BJ (cell line): ENCODE data around the gene FADS1. TPM values are rescaled to one million over a fixed set of nuclear protein-coding genes. Genes with fewer than 3 reads are reported as not detected.

ENCODE experiments used
- CTCF ChIA-PET: fragments of 350-600 bp; formaldehyde crosslinking; extraction: SDS; loops from one replicate; lab custom pipeline; 2021; ENCODE audit warnings: antibody characterized with exemption, inconsistent platforms; lab: Yijun Ruan, JAX
- POLR2A ChIA-PET: fragments of 300-600 bp; sonication (Branson Sonifier 250); formaldehyde crosslinking; extraction: SDS; loops from one replicate; lab custom pipeline; 2021; ENCODE audit warnings: antibody characterized with exemption; lab: Charles Lee
- DNase-seq: peaks from one replicate; pipeline ENCODE4 v3.0.0-alpha.2; 2011; ENCODE audit warnings: low read depth
- H3K27me3 ChIP-seq: 2 replicates; pipeline ENCODE4 v1.6.0; 2011; ENCODE audit warnings: low read length; ENCODE audit not compliant: control insufficient read depth, insufficient read depth
- H3K36me3 ChIP-seq: 2 replicates; pipeline ENCODE4 v1.5.1; 2011; ENCODE audit warnings: low read length; ENCODE audit not compliant: control insufficient read depth, insufficient read depth
- H3K4me3 ChIP-seq: 2 replicates; pipeline ENCODE4 v1.5.1; 2011; ENCODE audit warnings: low read depth, mild to moderate bottlenecking, control low read depth, low read length
- CTCF ChIP-seq: IDR thresholded peaks from 2 replicates; pipeline ENCODE4 v1.5.1; 2011; ENCODE audit warnings: low read depth, mild to moderate bottlenecking, control low read depth, inconsistent platforms, low read length, moderate library complexity; ENCODE audit not compliant: insufficient read depth
- polyA plus RNA-seq: library from polyadenylated mRNA; depleted of rRNA; stranded (reverse); fragments of >200 nt; gene quantifications from 2 replicates; pipeline ENCODE4 v1.2.3, GENCODE V29; 2011; rRNA removed

The FADS1 gene
- polyA plus RNA-seq, 1 experiment, result 58.0 TPM

GRCh38 chr11:61751384-61751783 is 65.4 kb downstream of the FADS1 start:
- Histone ChIP-seq H3K4me3 (no peak overlapping the region), H3K27me3 (no peaks in the 10 kb centered on the region; the same call in 1 of the 2 replicates), H3K36me3 (no peaks in the 10 kb centered on the region)
- no peak for DNase-seq
- CTCF ChIA-PET, result interaction anchor here (0.7 to 6.6 kb wide), 9 partner anchors 13 to 356 kb away, joined by 3 to 68 read pairs (median 5); partner anchors contain the start of gene DAGLA
- POLR2A ChIA-PET, result no interaction called here
- TF ChIP-seq CTCF, result no peak

GRCh38 chr11:61750631-61751273 is 66.1 kb downstream of the FADS1 start:
- ChIA-PET POLR2A (no interaction called here), CTCF (interaction anchor here (0.7 to 6.6 kb wide), 11 partner anchors 10 to 357 kb away, joined by 3 to 68 read pairs (median 6); no protein-coding TSS in a partner anchor)
- DNase-seq, result no peak
- H3K4me3 ChIP-seq, result no peak overlapping the region
- no peaks in the 10 kb centered on the region for H3K36me3 ChIP-seq
- no peak for TF ChIP-seq CTCF
- no peaks in the 10 kb centered on the region; the same call in 1 of the 2 replicates for H3K27me3 ChIP-seq

Other genes with a start within 250 kb of the FADS1 start
- gene SYT7, start 235.9 kb downstream of the FADS1 start, polyA plus RNA-seq, result 0.01 and 0.04 TPM in 2 replicates
- 1.1 and 2.5 TPM in 2 replicates for gene DAGLA, start 136.6 kb downstream of the FADS1 start, polyA plus RNA-seq
- 0.33 and 0.45 TPM in 2 replicates for gene MYRF, start 64.4 kb downstream of the FADS1 start, polyA plus RNA-seq
- 371 and 399 TPM in 2 replicates for gene TMEM258, start 24.4 kb downstream of the FADS1 start, polyA plus RNA-seq
- gene FEN1, start 24.1 kb downstream of the FADS1 start, polyA plus RNA-seq, result 11.7 and 13.2 TPM in 2 replicates
- gene FADS2, start 11.3 kb upstream of the FADS1 start, polyA plus RNA-seq, result 181 and 327 TPM in 2 replicates
- gene FADS3, start 74.5 kb upstream of the FADS1 start, polyA plus RNA-seq, result 158 and 271 TPM in 2 replicates
- 9.4 and 15.1 TPM in 2 replicates for gene RAB3IL1, start 100.6 kb upstream of the FADS1 start, polyA plus RNA-seq
- gene BEST1, start 133.3 kb upstream of the FADS1 start, polyA plus RNA-seq, result 5.1 and 6.4 TPM in 2 replicates
- 1,472 and 1,806 TPM in 2 replicates for gene FTH1, start 150.6 kb upstream of the FADS1 start, polyA plus RNA-seq